Activated CD4-positive, alpha-beta T cell treated with anti-CD3 and anti-CD28 coated beads, Interleukin-2, amount 50 U/mL, for 16 hours (primary cell): Measurements from ENCODE around the gene SGO1.

Source experiments
- DNase-seq: peaks from one replicate; pipeline ENCODE4 v3.0.0-alpha.2; 2020

The SGO1 gene

GRCh38 chr3:20154078-20154477 is 31.9 kb downstream of the SGO1 start:
- DNase-seq = no peak

- DNase-seq = no peak
These were observed 37.5 kb downstream of the SGO1 start for GRCh38 chr3:20148466-20148865.

GRCh38 chr3:20147361-20147760 is 38.6 kb downstream of the SGO1 start:
- DNase-seq = no peak

- no peak for DNase-seq
These were observed 39.7 kb downstream of the SGO1 start for GRCh38 chr3:20146301-20146700.

- DNase-seq = no peak
These were observed 40.1 kb downstream of the SGO1 start for GRCh38 chr3:20145874-20146273.

GRCh38 chr3:20143519-20143918 is 42.5 kb downstream of the SGO1 start:
- DNase-seq = no peak

- DNase-seq = no peak
These were observed 43.5 kb downstream of the SGO1 start for GRCh38 chr3:20142517-20142916.

GRCh38 chr3:20141851-20142250 is 44.2 kb downstream of the SGO1 start:
- DNase-seq = no peak

GRCh38 chr3:20141316-20141715 is 44.7 kb downstream of the SGO1 start:
- DNase-seq = no peak

- DNase-seq = no peak
These were observed 45.1 kb downstream of the SGO1 start for GRCh38 chr3:20140881-20141280.

GRCh38 chr3:20137647-20138046 is 48.4 kb downstream of the SGO1 start:
- DNase-seq = no peak

GRCh38 chr3:20136231-20136630 is 49.8 kb downstream of the SGO1 start:
- DNase-seq = no peak

GRCh38 chr3:20130106-20130505 is 55.9 kb downstream of the SGO1 start:
- no peak for DNase-seq

GRCh38 chr3:20128358-20128757 is 57.6 kb downstream of the SGO1 start:
- no peak for DNase-seq

GRCh38 chr3:20125897-20126296 is 60.1 kb downstream of the SGO1 start:
- no peak for DNase-seq

- DNase-seq = no peak
These were observed 60.7 kb downstream of the SGO1 start for GRCh38 chr3:20125289-20125688.

- no peak for DNase-seq
These were observed 62.8 kb downstream of the SGO1 start for GRCh38 chr3:20123131-20123652.

GRCh38 chr3:20121088-20121487 is 64.9 kb downstream of the SGO1 start:
- DNase-seq = no peak
